GM19455 (cell line): ENCODE data around the gene NUP155.
A peak's percentile ranks its signal among the peaks of the same experiment; 100 is the strongest.
"Not testable (repeated sequence)": the region's sequence is repeated elsewhere in the genome, so short reads cannot be mapped to it uniquely, and the experiment has no call there.

Experiments used
- ATAC-seq: cut with Tn5 transposase; IDR thresholded peaks from one replicate; pipeline ENCODE4 v1.9.1; 2021; ENCODE audit not compliant: unreplicated experiment

The NUP155 gene

GRCh38 chr5:37283214-37283820 is 87.6 kb downstream of the NUP155 start:
- ATAC-seq = no peak

- ATAC-seq = no peak
These were observed 95.4 kb downstream of the NUP155 start for GRCh38 chr5:37275511-37275910.

- ATAC-seq = no peak
These were observed 98.4 kb downstream of the NUP155 start for GRCh38 chr5:37272511-37272910.

GRCh38 chr5:37268100-37268499 is 102.8 kb downstream of the NUP155 start:
- ATAC-seq = not testable (repeated sequence)

GRCh38 chr5:37255774-37256358 is 115.0 kb downstream of the NUP155 start:
- no peak for ATAC-seq

GRCh38 chr5:37254581-37254980 is 116.3 kb downstream of the NUP155 start:
- ATAC-seq = no peak

GRCh38 chr5:37251665-37252064 is 119.2 kb downstream of the NUP155 start:
- ATAC-seq = no peak

GRCh38 chr5:37249815-37250164 is 121.1 kb downstream of the NUP155 start:
- no peak for ATAC-seq

GRCh38 chr5:37248970-37249814 is 121.7 kb downstream of the NUP155 start, which contains the start of gene CPLANE1:
CPLANE1 (minus strand) TSS chr5:37249376; CDS start chr5:37247698, 1,678 bp downstream.
- peak; percentile 82 for ATAC-seq

GRCh38 chr5:37248421-37248969 is 122.4 kb downstream of the NUP155 start:
- ATAC-seq = no peak

- ATAC-seq = no peak
These were observed 123.4 kb downstream of the NUP155 start for GRCh38 chr5:37247496-37247895.

GRCh38 chr5:37247036-37247435 is 123.9 kb downstream of the NUP155 start:
- no peak for ATAC-seq
